H9 (cell line): ENCODE measurements around the gene ZNF865. TPM values are rescaled to one million over a fixed set of nuclear protein-coding genes. Genes with fewer than 3 reads are reported as not detected.
"Not testable (repeated sequence)": the region's sequence is repeated elsewhere in the genome, so short reads cannot be mapped to it uniquely, and the experiment has no call there.

ENCODE experiments used
- DNase-seq: peaks from one replicate; pipeline ENCODE4 v3.0.0-alpha.2; 2017
- H2AFZ ChIP-seq: one replicate; pipeline ENCODE4 v1.6.1; 2013; ENCODE audit warnings: mild to moderate bottlenecking, low read length, control low read depth, moderate library complexity
- H2AK5ac ChIP-seq: 2 replicates; pipeline ENCODE4 v1.6.1; 2013; ENCODE audit warnings: low read length, control low read depth, mixed read lengths; ENCODE audit not compliant: insufficient read length
- H2BK120ac ChIP-seq: one replicate; pipeline ENCODE4 v1.6.1; 2013; ENCODE audit warnings: low read depth, mild to moderate bottlenecking, low read length, control low read depth, inconsistent platforms; ENCODE audit not compliant: poor library complexity, severe bottlenecking
- H2BK12ac ChIP-seq: 2 replicates; pipeline ENCODE4 v1.6.1; 2013; ENCODE audit warnings: low read length, control low read depth, mixed read lengths, low read depth; ENCODE audit not compliant: insufficient read length
- H2BK15ac ChIP-seq: 2 replicates; pipeline ENCODE4 v1.6.1; 2013; ENCODE audit warnings: low read depth, low read length, control low read depth
- H2BK20ac ChIP-seq: one replicate; pipeline ENCODE4 v1.6.1; 2013; ENCODE audit warnings: low read depth, mild to moderate bottlenecking, low read length, control low read depth, inconsistent platforms; ENCODE audit not compliant: poor library complexity, severe bottlenecking
- H2BK5ac ChIP-seq: 2 replicates; pipeline ENCODE4 v1.6.1; 2013; ENCODE audit warnings: low read length, control low read depth, mixed read lengths; ENCODE audit not compliant: insufficient read length
- H3K14ac ChIP-seq: 2 replicates; pipeline ENCODE4 v1.6.1; 2013; ENCODE audit warnings: low read length, control low read depth; ENCODE audit not compliant: insufficient read depth
- H3K18ac ChIP-seq: 2 replicates; pipeline ENCODE4 v1.6.1; 2013; ENCODE audit warnings: low read depth, mild to moderate bottlenecking, mixed read lengths, low read length, control low read depth; ENCODE audit not compliant: insufficient read length
- H3K23ac ChIP-seq: 2 replicates; pipeline ENCODE4 v1.6.1; 2013; ENCODE audit warnings: low read length, control low read depth, mixed read lengths, low read depth; ENCODE audit not compliant: insufficient read length
- H3K23me2 ChIP-seq: 2 replicates; pipeline ENCODE4 v1.6.1; 2013; ENCODE audit warnings: low read depth, mild to moderate bottlenecking, mixed read lengths, low read length, control low read depth; ENCODE audit not compliant: insufficient read length, poor library complexity, severe bottlenecking
- H3K27ac ChIP-seq: 2 replicates; pipeline ENCODE4 v1.5.1; 2013; ENCODE audit warnings: low read length, control low read depth, mixed read lengths, low read depth; ENCODE audit not compliant: insufficient read length
- H3K27me3 ChIP-seq: 2 replicates; pipeline ENCODE4 v1.6.1; 2013; ENCODE audit warnings: low read length, control low read depth, inconsistent platforms; ENCODE audit not compliant: insufficient read depth
- H3K4ac ChIP-seq: 2 replicates; pipeline ENCODE4 v1.6.1; 2013; ENCODE audit warnings: low read depth, mild to moderate bottlenecking, control low read depth, inconsistent platforms, low read length, moderate library complexity
- H3K4me1 ChIP-seq: 2 replicates; pipeline ENCODE4 v1.6.1; 2013; ENCODE audit warnings: low read length, control low read depth, inconsistent platforms; ENCODE audit not compliant: insufficient read depth
- H3K4me2 ChIP-seq: 2 replicates; pipeline ENCODE4 v1.6.1; 2013; ENCODE audit warnings: low read length, control low read depth, mixed read lengths; ENCODE audit not compliant: insufficient read length, insufficient read depth
- H3K56ac ChIP-seq: 2 replicates; pipeline ENCODE4 v1.6.1; 2013; ENCODE audit warnings: low read depth, mild to moderate bottlenecking, mixed read lengths, low read length, control low read depth; ENCODE audit not compliant: insufficient read length
- H3K79me1 ChIP-seq: 2 replicates; pipeline ENCODE4 v1.6.1; 2013; ENCODE audit warnings: low read depth, mild to moderate bottlenecking, moderate library complexity, low read length, control low read depth, inconsistent platforms; ENCODE audit not compliant: insufficient read depth, poor library complexity, severe bottlenecking
- H3K79me2 ChIP-seq: 2 replicates; pipeline ENCODE4 v1.6.1; 2013; ENCODE audit warnings: low read length, control low read depth, inconsistent platforms; ENCODE audit not compliant: insufficient read depth
- H3K9ac ChIP-seq: 2 replicates; pipeline ENCODE4 v1.6.1; 2013; ENCODE audit warnings: low read length, control low read depth, mixed read lengths; ENCODE audit not compliant: insufficient read length; ENCODE audit errors: extremely low read depth
- H3K9me3 ChIP-seq: one replicate; pipeline ENCODE4 v1.6.1; 2013; ENCODE audit warnings: low read depth, low read length, inconsistent platforms; ENCODE audit not compliant: control insufficient read depth
- H3T11ph ChIP-seq: one replicate; pipeline ENCODE4 v1.6.1; 2013; ENCODE audit warnings: mild to moderate bottlenecking, low read length, control low read depth, inconsistent platforms
- H4K20me1 ChIP-seq: one replicate; pipeline ENCODE4 v1.6.1; 2013; ENCODE audit not compliant: control insufficient read depth, insufficient read length, insufficient read depth
- H4K5ac ChIP-seq: 2 replicates; pipeline ENCODE4 v1.6.1; 2013; ENCODE audit warnings: low read depth, mild to moderate bottlenecking, mixed read lengths, low read length, control low read depth; ENCODE audit not compliant: insufficient read length
- H4K8ac ChIP-seq: replicated peaks from 2 replicates; pipeline ENCODE4 v1.6.1; 2013; ENCODE audit warnings: low read length, control low read depth, mixed read lengths, low read depth; ENCODE audit not compliant: insufficient read length
- H4K91ac ChIP-seq: 2 replicates; pipeline ENCODE4 v1.6.1; 2013; ENCODE audit warnings: low read depth, mild to moderate bottlenecking, moderate library complexity, mixed read lengths, low read length, control low read depth; ENCODE audit not compliant: insufficient read length
- H3K27ac Mint-ChIP-seq, 3 experiments: 2 replicates in 2 of 3; 3 replicates in 1 of 3; pipeline ENCODE4 v1.8.0; 2020 to 2021; ENCODE audit warnings: mixed read lengths in 3 of 3, mild to moderate bottlenecking in 1 of 3, moderate library complexity in 1 of 3
- H3K27me3 Mint-ChIP-seq: 2 replicates; pipeline ENCODE4 v1.8.0; 2021; ENCODE audit warnings: low read depth, mild to moderate bottlenecking, moderate library complexity, mixed read lengths
- H3K36me3 Mint-ChIP-seq, 3 experiments: 2 replicates in 2 of 3; 3 replicates in 1 of 3; pipeline ENCODE4 v1.8.0; 2020 to 2021; ENCODE audit warnings: low read depth in 3 of 3, mixed read lengths in 3 of 3; ENCODE audit not compliant: insufficient read depth in 1 of 3
- H3K4me1 Mint-ChIP-seq, 2 experiments: 2 replicates each; pipeline ENCODE4 v1.8.0; 2020; ENCODE audit warnings: mixed read lengths in 2 of 2
- H3K4me3 Mint-ChIP-seq, 2 experiments: 2 replicates in 1 of 2; 3 replicates in 1 of 2; pipeline ENCODE4 v1.8.0; 2020 to 2021; ENCODE audit warnings: mild to moderate bottlenecking in 2 of 2, mixed read lengths in 2 of 2, moderate library complexity in 1 of 2
- H3K9me3 Mint-ChIP-seq, 2 experiments: 2 replicates in 1 of 2; 3 replicates in 1 of 2; pipeline ENCODE4 v1.8.0; 2020; ENCODE audit warnings: mild to moderate bottlenecking in 2 of 2, mixed read lengths in 2 of 2, moderate library complexity in 1 of 2
- CTCF ChIP-seq: fragments of 200-600 bp; sonication (generic); conservative IDR thresholded peaks from 3 replicates; pipeline ENCODE4 v1.8.0; 2021; ENCODE audit warnings: antibody characterized with exemption, mild to moderate bottlenecking
- WGBS: extraction: QIAGEN DNeasy Blood & Tissue Kit; methylation state at CpG from one replicate; pipeline ENCODE4 v1.1.7; 2013; ENCODE audit warnings: missing lambda C conversion rate, low lambda C conversion rate, mixed read lengths; ENCODE audit not compliant: insufficient read length; ENCODE audit errors: extremely low coverage; 5-methylcytosine and 5-hydroxymethylcytosine counted together
- total RNA-seq: library from RNA; stranded (reverse); gene quantifications from 2 replicates; pipeline ENCODE4 v1.2.1, GENCODE V29; 2021

Gene ZNF865
- total RNA-seq, 1 experiment from 2014 or later = 14.3 TPM

- no peaks in the 10 kb centered on the region; the same call in 1 of the 2 replicates for H3K27me3 ChIP-seq
- H2BK120ac ChIP-seq = no peak overlapping the region
- no peaks in the 10 kb centered on the region for H3K9me3 ChIP-seq
- Mint-ChIP-seq H3K9me3 (peaks cover 0 to 2% of the 10 kb centered on the region in 2 experiments; a peak in 2 of 5 replicates), H3K27ac (no peak overlapping the region), H3K27me3 (peaks cover 16% of the 10 kb centered on the region), H3K4me1 (peaks cover 0 to 8% of the 10 kb centered on the region in 2 experiments; a peak in 2 of 4 replicates), H3K4me3 (no peak overlapping the region), H3K36me3 (no peaks in the 10 kb centered on the region)
- H4K91ac ChIP-seq = no peak overlapping the region
- no peaks in the 10 kb centered on the region for H4K20me1 ChIP-seq
- H4K5ac ChIP-seq = no peak overlapping the region
- H3K9ac ChIP-seq = no peak overlapping the region
- DNase-seq = no peak
- no peak overlapping the region for H3K27ac ChIP-seq
- no peak overlapping the region for H3K18ac ChIP-seq
- no peak overlapping the region for H3K4ac ChIP-seq
- no peak overlapping the region for H3T11ph ChIP-seq
- H3K56ac ChIP-seq = no peak overlapping the region
- H2BK5ac ChIP-seq = no peak overlapping the region
- no peak for TF ChIP-seq CTCF
- no peaks in the 10 kb centered on the region for H3K23me2 ChIP-seq
- H3K4me2 ChIP-seq = no peak overlapping the region
- H3K79me2 ChIP-seq = no peaks in the 10 kb centered on the region
- no peak overlapping the region for H2AFZ ChIP-seq
- H2AK5ac ChIP-seq = no peak overlapping the region
- no peak overlapping the region for H3K14ac ChIP-seq
- H2BK20ac ChIP-seq = no peak overlapping the region
- no peak overlapping the region for H3K23ac ChIP-seq
- H4K8ac ChIP-seq = no peak overlapping the region
- no peaks in the 10 kb centered on the region for H3K79me1 ChIP-seq
- no peak overlapping the region for H2BK12ac ChIP-seq
- H2BK15ac ChIP-seq = no peak overlapping the region
- no peaks in the 10 kb centered on the region for H3K4me1 ChIP-seq
Observed at GRCh38 chr19:55567708-55568328, 37.6 kb upstream of the ZNF865 start.

DNA sequence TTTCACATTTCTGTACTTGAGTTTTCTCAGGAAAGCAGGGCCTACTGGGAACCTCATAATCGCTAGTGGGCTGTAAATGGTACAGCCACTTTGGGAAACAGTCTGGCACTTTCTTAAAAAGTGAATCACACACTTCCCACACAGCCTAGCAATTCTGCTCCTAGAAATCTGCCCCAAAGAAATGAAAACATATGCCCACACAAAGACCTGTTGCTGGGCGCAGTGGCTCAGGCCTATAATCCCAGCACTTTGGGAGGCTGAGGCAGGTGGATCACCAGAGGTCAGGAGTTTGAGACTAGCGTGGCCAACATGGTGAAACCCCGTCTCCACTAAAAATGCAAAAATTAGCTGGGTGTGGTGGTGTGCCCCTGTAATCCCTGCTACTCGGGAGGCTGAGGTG, 36.0 kb upstream of the ZNF865 start:
- not testable (repeated sequence) for H3K79me2 ChIP-seq, H4K20me1 ChIP-seq, H3K4me1 Mint-ChIP-seq

More for the DNA sequence above, 36.0 kb upstream of the ZNF865 start:
- H2BK20ac ChIP-seq, H3K4me1 ChIP-seq, H3K23me2 ChIP-seq, H3K27me3 ChIP-seq, H3K36me3 Mint-ChIP-seq, H4K8ac ChIP-seq, H3K9me3 Mint-ChIP-seq, H2BK5ac ChIP-seq, H3K4ac ChIP-seq, H2BK12ac ChIP-seq, H3K27ac ChIP-seq, H3K4me3 Mint-ChIP-seq, H2AFZ ChIP-seq, H2AK5ac ChIP-seq, H3K23ac ChIP-seq, H3K14ac ChIP-seq, DNase-seq, H2BK15ac ChIP-seq, H3K9me3 ChIP-seq, H3K79me1 ChIP-seq, H3K27ac Mint-ChIP-seq, H3K9ac ChIP-seq, H3K18ac ChIP-seq, H4K91ac ChIP-seq, H4K5ac ChIP-seq, H3T11ph ChIP-seq, H3K4me2 ChIP-seq, H2BK120ac ChIP-seq, H3K56ac ChIP-seq: not testable (repeated sequence)
- no CpG with 5 or more reads among the region's 5 CpGs for WGBS
- H3K27me3 Mint-ChIP-seq = peaks cover 11% of the 10 kb centered on the region
